GM21360 (cell line): ENCODE data around the gene TRIM2.

ENCODE experiments used
- ATAC-seq: cut with Tn5 transposase; IDR thresholded peaks from one replicate; pipeline ENCODE4 v1.9.1; 2021; ENCODE audit warnings: mild to moderate bottlenecking, moderate library complexity; ENCODE audit not compliant: unreplicated experiment

The TRIM2 gene

DNA sequence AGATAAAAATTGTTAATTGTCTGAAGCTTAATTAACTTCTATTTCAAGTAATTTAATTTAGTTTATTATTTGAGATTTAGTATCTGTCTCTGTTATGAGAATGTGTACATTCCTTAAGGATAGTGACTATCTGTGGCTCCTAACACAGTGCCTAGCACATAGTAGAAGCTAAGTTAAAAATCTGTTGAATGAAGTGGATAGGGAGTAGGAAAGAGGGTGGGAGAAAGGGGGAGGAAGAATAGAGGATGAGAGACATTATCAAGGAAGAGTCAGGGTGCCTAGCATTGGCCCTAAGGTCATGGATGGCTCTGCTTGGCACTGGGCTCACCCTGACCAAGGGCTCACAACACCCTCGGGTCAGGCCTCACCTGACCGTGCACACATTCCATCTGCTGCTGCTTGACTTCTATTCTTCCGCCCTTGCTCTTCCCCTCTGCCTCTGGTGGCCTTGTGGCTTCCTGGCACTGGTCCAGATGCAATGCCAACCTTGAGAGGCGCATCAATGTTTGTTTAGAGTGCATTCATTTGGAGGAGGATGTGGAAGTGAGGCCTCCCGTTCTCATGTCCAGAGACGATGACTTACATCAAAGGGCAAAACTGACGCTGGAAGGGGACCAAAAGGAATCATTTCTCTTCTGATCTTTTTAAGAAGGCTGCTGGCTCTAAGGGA, 42.3 kb downstream of the TRIM2 start:
- no peak for ATAC-seq

DNA sequence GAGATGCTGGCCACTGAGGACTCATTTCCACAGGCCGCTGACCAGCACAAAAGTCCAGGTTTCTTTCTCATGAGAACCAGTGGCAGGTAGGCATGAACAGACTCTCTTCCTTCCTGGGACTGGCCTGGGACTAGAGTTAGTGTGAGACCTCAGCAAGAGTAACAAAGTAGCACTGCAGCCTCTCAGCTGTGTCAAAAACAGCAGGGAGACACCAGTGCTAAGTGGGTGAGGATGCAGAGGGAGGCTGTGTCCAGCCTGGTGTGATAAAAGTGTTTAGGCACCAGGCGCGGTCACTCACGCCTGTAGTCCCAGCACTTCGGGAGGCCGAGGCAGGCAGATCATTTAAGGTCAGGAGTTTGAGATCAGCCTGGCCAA, 42.9 kb downstream of the TRIM2 start:
- ATAC-seq: no peak

DNA sequence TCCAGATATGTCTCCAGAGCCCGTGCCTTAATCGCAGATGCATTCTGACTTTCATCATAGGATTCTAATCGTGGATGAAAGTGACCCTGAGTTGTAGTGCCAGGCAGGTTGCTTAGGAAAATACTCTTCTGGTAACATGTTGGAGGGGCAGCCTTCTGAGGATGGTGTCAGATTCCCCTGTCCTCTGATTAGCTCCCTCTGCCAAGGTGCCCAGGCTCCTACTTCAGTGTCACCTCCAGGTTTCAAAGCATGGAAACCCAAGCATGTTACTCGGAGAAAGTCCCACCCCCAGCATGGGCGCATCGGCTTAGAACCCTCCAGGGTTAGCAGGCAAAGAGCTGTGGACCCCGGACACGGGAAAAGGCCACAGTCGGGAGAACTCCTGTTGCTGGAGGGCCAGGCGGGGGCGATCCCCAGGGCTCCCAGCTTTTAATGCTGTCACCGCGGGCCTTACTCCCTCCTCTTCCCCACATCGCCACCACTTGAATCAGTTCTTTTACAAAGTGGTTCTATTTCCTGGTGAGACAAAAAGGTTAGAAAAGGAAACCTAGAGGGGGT, 44.5 kb downstream of the TRIM2 start:
- no peak for ATAC-seq

DNA sequence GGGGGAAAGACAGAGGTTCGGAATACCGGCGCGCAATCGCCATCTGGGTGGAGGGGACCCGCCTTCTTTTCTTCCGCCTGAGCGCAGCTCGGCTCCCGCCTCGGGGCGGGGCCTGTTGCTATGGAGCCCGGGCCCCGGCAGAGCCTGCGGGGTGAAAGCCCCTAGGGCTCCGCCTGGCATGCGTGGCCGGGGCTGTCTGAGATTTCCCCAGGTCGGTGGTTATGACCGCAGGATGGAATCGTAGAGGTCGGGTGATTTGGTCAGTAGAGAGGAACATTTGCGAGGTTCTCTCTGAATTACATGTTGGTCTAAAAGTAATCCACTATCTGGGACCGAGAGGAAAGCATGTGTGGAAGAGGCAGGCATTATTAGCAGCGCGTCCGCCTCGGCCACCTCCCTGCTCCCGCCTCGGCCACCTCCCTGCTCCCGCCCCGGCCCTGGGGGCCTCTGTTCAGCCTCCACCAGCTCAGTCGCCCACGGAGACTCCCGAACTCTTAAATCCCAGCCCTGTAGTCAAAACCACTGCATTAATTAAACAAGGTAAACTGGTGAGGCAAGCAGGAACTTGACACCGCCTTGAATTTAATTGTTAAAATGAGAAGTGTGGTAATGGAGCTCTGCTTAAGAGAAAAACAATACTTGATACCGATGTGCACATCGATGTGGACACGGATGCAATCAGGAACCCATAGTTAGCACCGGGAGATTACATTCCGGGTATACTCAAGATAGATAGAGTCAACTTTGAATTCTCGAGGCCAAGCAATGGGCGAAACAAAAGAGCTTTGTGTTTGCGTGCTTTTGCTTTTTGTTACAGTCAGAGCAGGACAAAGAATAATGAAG, 45.2 kb downstream of the TRIM2 start:
- peak; percentile 99 for ATAC-seq

DNA sequence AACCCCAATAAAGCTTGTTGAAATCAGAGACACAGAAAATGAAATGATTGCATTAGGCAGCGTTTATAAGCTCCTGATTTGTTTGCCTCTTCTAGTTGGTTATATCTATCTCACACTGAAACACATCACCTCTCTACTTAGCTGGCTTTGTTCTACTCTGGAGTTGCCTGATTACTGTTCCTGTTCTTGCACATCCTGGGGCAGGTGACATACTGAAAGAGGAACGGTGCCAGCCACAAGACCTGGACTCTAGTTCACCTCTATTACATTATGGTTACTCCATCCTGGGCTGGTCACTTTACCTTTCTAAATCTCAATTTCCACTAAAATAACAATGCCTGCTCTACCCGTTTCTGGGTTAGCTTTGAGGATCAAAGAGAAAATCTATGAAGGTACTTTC, 47.9 kb downstream of the TRIM2 start:
- ATAC-seq: no peak

DNA sequence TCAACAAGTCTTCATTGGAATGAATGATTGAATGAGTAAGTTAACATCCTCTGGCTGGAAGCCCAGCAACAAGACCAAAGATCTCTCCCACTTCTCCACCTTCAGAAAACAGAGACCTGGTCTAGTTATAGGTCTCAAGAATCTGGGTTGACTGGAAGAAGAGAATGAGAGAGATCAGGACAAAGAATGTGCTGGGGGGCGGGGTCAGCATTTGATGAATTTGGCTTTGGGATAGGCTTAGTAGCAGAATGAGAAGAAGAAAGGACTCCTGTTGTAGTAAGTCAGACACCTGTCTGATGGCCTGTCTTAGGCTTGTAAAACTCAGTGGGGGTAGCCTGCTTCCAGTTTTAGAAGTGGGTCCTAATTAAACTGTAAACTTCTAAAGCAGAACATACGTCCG, 51.0 kb downstream of the TRIM2 start:
- no peak for ATAC-seq

DNA sequence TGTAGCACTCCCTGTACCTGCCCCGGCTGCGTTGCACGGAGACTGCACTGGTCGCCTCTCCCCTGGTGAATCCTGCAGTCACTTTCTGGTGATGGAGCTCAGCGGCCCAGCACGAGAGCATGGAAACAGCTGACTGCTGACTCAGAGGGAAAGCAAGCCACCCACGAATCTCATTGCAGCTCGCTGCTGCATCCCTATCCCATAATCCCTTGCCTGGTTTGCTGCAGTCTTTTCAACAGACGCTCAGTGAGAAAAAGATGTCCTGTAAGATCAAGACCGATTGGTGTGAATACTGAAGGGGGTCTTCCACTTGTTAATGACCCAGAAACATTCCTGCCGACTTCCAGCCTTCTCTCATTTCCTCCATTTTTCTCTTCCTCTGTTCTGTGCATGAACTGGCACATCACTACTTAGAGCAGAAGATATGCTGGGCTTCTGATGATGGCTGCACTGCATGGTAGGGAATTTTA, 52.9 kb downstream of the TRIM2 start:
- ATAC-seq: peak; percentile 45

DNA sequence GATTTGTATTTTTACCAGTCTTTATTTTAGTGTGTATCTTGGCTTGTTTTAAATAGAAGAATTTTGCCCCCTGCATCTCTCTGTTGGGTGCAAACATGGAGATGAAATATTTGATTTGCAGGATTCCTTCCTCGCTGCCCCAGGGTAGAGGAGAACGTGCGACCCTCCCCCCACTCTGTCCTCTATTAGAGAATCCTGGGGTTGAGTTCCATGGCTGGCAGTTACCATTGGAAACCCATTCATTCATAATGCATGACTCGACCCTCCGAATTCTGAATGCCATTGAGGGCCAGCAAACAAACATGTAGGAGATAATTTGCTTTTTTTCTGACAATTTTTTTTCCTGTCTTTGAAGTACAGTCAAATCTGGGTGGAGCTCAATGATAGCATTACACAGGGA, 53.7 kb downstream of the TRIM2 start:
- ATAC-seq: no peak

DNA sequence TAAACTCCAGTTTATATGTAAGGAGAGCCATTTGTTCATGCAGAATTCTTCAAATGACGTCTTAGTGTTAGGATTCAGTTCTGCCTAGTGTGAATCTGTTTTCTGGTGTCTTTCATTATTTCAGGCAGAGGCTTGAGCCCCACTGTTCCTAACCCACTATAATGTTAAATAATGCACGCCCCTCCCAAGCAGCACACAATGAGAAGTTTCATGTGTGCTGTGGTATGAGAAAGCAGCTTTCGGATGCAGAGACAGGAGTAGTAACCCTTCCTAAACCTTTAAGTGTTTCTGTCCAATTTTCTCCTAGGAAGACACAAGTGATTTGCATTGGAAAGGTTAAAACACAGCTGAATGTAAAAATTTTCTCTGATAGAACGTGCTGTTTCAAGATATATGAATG, 54.5 kb downstream of the TRIM2 start:
- ATAC-seq: no peak

DNA sequence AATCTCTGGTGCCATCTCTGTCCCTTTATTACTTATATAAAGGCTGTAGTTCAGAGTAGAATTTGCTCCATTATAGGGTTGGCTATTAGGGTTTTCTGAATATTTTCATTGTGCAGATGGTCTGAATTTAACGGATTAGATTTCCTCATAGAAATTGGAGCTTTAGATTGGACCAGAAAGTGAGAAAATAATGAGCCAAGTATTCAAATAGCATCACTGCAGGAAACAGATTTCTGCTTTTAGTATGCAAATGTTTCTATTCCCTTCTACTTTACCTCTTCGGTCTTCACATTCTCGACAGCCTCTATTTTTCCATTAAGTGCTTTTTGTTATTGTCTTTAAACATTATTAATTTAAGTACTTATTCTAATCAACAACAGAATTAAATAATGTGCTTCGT, 55.4 kb downstream of the TRIM2 start:
- ATAC-seq: no peak

DNA sequence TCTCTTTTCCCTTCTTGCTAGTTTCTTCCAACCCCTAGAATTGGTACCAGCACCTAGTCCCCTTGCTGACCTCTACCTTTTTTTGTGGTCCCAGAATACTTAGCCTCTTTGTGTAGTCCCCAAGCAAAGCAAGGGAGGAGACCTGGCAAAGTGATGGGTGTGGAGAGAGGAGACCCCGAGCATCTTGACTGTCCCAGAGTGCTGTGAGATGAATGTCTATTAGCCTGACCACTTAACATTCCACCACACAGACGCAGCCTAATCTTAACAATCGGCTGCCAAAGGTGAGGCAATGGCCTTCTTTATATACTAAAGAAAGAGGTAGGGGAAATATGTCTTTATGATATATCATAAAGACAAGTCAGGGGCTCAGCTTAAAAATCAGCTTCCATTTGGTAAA, 55.9 kb downstream of the TRIM2 start:
- ATAC-seq: no peak

DNA sequence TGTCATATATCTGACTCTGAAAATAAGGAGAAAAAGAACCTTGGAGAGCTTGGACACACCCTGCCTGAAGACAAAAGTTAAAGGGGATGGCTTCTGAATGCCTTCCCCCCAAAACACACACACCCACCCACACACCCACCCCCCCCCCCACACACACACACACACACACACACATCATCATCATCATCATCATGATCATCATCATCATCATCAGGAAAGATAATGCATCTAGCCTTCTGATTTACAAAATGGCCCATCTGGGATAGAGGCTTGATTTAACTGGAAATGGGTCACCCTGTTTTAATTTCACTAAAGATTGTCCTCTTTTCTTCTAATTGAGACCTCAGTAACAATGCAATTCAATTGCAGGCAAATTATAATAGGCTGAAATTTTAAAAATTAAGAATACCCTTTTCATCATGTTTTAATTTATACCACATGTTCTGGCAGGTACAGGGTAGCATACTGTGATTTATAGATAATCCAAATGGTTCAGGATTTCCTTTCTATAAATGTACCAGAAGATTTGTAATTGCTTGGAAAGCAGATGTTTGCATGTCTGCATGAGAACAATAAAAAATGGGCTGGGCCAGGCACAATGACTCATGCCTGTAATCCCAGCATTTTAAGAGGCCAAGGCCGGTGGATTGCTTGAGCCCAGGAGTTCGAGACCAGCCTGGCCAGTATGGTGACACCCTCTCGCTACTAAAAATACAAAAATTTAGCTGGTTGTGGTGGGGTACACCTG, 56.5 kb downstream of the TRIM2 start:
- no peak for ATAC-seq

DNA sequence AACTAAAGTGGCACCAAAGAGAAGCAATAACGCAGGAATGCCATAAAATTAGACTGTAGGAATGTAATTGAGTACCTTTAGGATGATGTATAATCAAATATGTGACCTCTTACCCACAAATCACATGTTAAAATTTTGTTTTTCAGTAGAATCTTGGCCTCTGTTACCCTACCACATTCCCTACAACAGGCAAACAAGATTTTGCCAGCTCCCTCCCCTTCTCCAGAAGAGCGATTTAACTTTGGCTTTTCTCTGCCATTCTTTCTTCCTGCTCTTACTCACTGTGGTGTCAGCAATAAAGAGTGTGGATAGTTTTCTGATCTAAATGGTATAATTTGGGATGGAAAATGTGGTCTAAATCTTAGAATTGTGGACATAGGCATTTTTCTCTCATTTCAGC, 57.2 kb downstream of the TRIM2 start:
- ATAC-seq: no peak

DNA sequence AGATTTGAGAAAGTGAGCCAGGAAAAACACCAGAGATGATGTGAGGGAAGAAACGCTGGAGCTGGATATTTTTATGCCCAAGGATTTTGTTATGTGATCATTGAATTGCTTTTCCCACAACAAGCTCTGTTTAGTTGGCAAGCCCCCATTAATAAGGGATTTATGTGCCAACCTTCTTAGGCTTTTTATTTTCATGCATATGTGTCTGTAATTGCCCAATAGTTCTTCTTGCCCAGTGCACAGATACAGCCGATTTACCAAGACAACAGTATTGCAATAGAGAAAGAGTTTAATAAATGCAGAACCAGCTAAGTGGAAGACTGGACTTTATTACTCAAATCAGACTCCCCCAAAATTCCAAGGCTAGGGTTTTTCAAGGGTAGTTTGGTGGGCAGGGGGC, 57.7 kb downstream of the TRIM2 start:
- ATAC-seq: no peak

DNA sequence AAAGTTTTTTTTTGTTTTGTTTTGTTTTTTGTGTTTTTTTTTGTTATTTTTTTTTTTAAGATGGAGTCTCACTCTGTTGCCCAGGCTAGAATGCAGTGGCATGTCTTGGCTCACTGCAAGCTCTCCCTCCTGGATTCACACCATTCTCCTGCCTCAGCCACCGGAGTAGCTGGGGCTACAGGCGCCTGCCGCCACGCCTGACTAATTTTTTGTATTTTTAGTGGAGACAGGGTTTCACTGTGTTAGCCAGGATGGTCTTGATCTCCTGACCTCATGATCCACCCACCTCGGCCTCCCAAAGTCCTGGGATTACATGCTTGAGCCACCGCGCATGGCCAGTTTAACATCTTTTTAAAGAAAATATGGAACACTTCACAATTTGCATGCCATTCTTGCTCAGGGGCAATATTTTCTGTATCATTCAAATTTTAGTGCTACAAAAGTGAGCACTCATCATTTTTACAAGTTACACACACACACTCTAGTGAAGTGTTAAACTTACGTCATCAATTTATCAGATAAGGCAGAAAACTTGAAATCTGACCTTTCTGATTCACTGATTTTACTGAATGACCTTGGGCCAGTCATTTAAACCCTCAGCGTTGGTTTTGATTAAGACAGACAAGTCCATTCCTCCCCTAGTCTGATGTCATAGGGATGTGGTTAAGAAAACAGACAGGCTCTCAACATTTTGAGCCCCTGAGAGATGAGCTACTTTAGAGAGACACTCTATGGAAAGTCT, 61.2 kb downstream of the TRIM2 start:
- ATAC-seq: no peak

DNA sequence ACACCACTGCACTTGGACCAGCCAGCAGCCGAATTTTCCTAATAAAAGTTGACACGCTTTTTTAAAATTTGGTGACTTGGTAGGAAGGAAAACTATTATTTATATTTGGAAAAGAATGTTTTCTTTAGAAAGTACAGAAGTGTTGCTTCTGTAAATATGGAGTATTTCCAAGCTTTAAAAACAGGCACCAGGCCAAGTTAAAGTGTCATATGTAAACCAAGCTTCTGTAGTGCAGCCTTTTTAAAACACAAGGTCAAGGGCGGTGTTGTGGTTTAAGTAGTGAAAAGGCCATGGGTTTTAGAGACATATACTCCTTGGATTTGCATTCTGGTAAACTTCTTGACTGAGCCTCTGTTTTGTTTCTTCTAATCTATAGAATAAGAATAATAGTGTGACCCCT, 62.7 kb downstream of the TRIM2 start:
- no peak for ATAC-seq

DNA sequence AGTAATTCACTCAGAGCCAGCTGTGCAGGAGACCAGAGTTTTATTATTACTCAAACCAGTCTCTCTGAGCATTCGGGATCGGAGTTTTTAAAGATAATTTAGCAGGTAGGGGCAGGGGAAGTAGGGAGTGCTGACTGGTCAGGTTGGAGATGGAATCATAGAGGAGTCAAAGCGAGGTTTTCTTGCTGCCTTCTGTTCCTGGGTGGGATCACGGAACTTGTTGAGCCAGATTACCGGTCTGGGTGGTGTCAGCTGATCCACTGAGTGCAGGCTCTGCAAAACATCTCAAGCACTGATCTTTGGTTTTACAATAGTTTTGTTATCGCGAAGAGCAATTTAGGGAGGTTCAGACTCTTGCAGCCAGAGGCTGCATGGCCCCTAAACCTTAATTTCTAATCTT, 63.6 kb downstream of the TRIM2 start:
- ATAC-seq: no peak

DNA sequence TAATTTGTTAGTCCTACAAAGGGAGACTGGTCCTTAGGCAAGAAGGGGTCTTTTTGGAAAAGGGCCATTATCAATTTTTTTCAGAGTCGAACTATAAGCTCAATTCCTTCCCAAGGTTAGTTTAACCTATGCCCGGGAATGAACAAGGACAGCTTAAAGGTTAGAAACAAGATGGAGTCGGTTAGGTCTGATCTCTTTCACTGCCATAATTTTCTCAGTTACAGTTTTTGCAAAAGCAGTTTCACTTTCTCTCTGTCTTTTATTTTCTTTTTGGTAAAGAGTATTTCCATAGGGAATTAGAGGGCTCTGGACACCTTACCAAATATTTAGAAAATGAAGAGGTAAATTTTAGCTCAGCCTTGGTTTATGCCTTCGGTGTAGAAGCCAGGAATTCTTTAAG, 64.1 kb downstream of the TRIM2 start:
- no peak for ATAC-seq

DNA sequence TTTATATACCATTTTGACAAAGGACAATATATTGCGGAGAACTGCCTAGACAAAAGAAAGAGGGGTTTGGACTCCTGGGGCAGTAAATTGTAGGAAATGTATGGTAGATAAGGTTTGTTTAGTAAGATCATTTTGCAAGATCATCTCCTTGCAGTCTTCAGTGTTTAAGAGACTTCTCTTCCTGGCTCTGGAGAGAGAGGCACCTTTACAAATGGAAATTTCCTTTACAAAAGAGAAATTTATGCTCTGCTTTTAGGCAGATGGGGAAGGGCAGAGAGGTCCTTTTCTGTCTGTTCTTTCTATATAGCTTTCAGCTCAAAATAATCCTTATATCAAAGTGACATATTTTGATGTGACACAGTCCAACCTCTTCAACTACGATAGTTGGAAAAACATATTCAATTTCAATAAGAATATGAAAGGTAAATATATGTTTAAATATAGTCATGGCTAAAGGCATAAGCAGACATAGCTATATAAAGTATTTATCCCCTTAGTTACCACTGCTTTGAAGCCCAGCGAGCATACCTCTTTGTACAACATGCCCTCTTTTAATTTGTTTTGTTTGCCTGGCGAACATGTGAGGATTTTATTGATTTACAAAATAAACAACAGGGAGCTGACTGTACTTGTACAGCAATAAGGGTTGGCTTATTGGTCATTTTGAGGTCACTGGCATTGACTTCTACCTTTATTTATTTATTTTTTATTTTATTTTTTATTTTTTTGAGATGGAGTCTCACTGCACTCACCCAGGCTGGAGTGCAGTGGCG, 65.2 kb downstream of the TRIM2 start:
- no peak for ATAC-seq

DNA sequence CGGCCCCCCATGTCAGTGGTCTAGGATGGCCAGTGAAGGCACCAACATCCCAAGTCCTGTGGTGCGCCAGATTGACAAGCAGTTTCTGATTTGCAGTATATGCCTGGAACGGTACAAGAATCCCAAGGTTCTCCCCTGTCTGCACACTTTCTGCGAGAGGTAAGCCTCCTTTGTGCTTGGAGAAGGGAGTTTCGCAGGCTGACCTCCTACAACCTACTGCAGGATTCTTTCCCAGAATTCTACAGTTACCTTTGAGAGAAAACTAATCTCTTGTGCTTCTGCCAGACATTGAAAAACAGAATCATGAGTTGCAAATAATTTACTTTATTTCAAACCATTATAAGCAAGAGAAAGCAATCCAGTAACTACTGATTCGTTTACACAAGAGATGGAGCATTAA, 66.1 kb downstream of the TRIM2 start:
- ATAC-seq: no peak
